HG02759 (cell line): ENCODE results near the gene MRPS34.
"Not testable (repeated sequence)": the region's sequence is repeated elsewhere in the genome, so short reads cannot be mapped to it uniquely, and the experiment has no call there.

Experiments used
- ATAC-seq: cut with Tn5 transposase; IDR thresholded peaks from one replicate; pipeline ENCODE4 v1.9.1; 2021; ENCODE audit warnings: mild to moderate bottlenecking, moderate library complexity; ENCODE audit not compliant: unreplicated experiment

MRPS34 gene

DNA sequence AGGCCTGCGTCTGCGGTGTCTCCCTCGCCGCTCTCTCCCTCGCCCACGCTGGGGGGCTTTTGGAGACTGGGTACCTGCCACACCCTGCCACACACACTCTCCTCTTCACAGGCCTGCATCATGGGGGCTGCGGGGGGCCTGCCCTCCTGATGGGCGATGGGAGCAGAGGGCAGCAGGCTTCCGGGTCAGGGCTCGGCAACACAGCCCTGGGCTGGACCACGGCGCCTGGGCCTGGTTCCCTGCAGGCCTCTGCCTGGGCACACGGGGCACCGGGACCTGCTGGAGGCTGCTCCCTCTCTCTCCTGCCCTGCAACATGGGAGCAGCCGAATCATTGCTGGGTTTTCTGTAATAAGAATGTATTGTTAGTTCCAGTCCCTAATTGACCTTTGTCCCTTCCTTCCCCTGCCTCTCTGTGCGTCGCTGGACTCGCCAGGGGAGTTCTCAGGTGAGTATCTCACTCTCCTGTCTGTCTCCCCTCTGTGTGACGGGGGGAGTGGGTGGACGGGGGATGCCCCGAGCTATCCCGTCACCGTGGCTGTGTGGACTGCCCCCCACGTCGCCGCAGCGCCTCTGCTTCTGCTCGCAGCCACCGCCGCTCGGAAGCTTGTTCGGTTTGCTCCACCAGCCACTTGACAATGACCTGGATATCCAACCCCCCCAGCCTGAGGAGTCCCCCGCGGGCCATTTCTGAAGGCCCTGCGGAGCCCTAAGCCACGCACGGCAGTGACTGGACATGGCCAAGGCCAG lies 15.0 kb downstream of the MRPS34 start:
- no peak for ATAC-seq

- ATAC-seq, result no peak
Observed at GRCh38 chr16:1754204-1754603, 18.7 kb downstream of the MRPS34 start.

- ATAC-seq, result no peak
Observed at GRCh38 chr16:1752853-1753252, 20.1 kb downstream of the MRPS34 start.

- no peak for ATAC-seq
Observed at GRCh38 chr16:1751946-1752345, 21.0 kb downstream of the MRPS34 start.

GRCh38 chr16:1749152-1750117 lies 23.5 kb downstream of the MRPS34 start:
- no peak for ATAC-seq

GRCh38 chr16:1747934-1748333 lies 25.0 kb downstream of the MRPS34 start:
- no peak for ATAC-seq

DNA sequence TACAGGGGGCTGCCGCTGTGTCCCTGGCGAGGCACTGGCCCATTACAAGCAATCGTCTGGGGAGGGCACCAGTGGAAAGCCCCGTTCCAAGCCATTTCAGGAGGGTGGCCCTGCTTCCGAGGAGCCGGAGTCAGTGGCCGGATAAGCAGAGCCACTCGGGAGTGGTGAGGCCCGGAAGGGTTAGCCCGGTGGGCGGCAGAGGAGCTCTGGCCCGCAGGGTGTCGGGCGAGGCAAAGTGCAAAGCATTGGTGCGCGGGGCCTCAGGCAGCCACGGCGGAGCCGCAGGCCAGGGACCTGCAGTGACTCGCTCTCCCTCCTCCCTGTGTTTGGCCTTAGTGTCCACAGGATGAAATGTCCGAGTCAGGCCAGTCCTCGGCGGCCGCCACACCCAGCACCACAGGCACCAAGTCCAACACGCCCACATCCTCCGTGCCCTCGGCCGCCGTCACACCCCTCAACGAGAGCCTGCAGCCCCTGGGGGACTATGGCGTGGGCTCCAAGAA lies 26.2 kb downstream of the MRPS34 start:
- no peak for ATAC-seq

- no peak for ATAC-seq
Observed at GRCh38 chr16:1745900-1746692, 26.8 kb downstream of the MRPS34 start.

DNA sequence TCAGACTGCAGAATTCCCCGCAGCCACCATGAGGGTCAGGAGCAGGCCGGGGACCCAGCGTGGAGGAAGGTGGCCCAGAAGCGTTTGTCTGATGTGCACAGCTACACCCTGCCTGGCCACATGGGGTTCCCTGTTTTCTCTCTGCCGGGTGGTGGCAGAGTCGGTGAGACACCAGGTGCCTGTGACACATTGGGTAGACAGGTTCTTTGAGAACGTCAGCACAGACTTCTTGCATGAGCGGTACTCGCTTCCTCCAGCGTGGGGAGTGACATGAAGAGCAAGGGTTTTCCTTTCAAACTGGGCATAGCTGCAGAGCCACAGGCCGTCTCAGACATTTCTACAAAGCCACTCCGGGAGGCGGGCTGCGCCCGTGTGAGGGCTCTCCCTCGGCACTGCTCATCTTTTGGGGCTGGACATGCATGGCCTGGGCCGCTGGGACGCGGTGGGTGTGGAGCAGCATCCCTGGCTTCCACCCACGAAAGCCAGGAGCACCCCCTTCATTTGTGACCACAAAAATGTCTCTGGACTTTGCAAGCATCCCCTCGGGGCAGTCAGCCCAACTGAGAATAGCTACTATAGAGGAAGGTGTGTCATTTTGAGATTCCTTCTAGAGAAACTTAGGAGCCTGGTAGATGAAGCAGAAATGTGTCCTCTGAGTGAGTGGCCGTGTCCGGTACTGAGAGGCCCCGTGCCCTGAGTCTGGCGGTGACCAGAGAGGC lies 27.6 kb downstream of the MRPS34 start:
- no peak for ATAC-seq

- ATAC-seq, result no peak
Observed at GRCh38 chr16:1744338-1744840, 28.5 kb downstream of the MRPS34 start.

DNA sequence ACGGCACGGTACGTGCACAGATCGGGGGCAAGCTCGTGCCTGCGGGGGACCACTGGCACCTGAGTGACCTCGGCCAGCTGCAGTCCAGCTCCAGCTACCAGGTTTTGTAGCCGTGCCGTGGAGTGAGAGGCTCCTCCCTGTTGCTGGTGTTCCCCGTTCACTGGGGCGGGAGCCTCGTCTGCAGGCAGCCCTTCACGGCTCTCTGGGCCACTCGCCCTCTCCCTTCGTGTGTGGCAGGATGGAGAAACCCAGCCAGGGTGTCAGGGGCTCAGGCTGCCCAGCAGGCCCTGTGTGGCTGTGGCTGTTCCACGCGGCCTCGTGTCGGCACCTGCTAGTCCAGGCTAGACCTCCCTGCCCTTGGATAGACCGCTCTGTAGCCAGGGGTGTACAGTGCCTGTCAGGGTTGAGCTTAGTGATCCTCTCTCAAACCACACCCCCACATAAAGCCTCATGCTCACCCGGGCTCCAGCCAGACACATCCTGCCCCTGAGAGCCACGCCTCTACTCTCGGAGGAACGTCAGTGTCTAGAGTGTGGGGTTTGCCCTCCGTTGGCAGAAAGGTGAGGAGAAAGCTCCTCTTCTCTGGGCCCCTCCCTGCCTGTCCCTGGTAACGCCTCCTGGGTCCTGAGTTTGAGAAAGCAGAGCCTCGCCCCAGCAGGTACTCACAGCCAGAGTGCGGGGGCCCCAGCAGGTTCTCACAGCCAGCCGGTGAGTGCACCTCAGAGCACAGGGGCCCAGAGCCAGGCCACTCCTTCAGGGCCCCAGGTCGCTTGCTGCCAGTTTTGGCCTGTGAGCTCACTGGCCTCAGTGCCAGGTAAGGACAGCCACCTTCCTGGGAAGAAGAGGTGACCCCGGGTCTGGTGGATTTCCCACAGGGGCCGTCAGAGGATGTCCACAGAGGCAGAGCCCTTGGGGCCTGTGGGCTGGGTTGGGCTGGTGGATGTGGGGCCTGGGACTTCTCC lies 29.3 kb downstream of the MRPS34 start:
- ATAC-seq, result no peak

GRCh38 chr16:1741553-1742165 lies 31.3 kb downstream of the MRPS34 start:
- no peak for ATAC-seq

- no peak for ATAC-seq
Observed at GRCh38 chr16:1740781-1741490, 32.0 kb downstream of the MRPS34 start.

GRCh38 chr16:1740234-1740633 lies 32.7 kb downstream of the MRPS34 start:
- no peak for ATAC-seq

DNA sequence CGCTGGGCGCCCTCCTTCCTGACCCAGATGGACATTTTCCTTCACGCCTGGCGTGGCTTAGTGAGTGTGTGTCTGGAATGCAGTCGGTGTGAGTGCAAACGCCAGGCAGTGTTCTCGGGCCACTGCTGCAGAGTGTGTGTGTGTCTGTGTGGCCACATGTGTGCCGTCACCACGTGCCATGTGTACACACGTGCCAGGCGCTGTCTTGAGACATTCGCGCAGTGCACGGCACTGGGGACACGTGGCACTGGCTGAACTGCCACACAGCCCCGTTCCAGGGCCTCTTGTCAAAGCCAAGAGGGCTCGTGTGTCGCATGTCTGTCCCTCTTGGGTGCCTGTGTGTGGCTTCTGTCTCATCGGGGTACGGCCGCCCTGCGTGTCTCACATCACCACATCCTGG lies 38.1 kb downstream of the MRPS34 start:
- ATAC-seq, result no peak

GRCh38 chr16:1734123-1734522 lies 38.8 kb downstream of the MRPS34 start:
- ATAC-seq, result no peak

DNA sequence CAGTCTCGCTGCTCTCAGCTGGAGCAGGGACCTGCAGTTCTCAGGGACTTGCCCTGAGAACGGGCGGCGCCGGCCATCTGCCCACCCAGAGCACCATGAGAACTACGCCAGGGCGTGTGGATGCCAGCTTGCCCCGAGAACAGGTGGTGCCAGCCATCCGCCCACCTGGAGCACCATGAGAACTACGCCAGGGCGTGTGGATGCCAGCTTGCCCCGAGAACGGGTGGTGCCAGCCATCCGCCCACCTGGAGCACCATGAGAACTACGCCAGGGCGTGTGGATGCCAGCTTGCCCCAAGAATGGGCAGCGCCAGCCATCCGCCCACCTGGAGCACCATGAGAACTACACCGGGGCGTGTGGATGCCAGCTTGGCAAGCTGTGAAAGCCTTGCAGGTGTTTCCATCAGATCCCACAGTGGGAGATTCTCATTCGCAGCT lies 40.4 kb downstream of the MRPS34 start:
- not testable (repeated sequence) for ATAC-seq

DNA sequence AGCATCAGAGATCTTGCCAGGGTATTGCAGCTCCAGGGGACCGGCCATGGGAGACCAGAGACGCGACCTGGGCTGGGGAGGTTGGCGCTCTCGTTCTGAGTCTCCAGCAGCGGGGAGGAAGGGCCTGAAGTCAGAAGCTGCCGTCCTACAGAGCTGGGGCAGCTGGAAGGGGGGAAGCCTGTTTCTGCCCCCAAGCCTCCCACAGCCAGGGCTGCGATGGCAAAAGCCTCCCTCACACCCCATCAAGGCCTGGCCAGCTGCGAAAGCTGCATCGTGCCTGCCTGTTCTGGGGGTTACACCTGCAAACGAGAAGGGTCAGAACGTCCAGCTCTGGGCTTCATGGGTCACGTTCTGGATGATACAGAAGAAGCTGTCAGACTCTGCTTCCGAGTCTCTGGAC lies 40.9 kb downstream of the MRPS34 start:
- ATAC-seq, result no peak
